Activated CD8-positive, alpha-beta memory T cell treated with anti-CD3 and anti-CD28 coated beads for 36 hours (primary cell): ENCODE data around the gene OR52B6. TPM values are rescaled to one million over a fixed set of nuclear protein-coding genes. Genes with fewer than 3 reads are reported as not detected.
"Not testable (repeated sequence)": the region's sequence is repeated elsewhere in the genome, so short reads cannot be mapped to it uniquely, and the experiment has no call there.

ENCODE experiments used
- CTCF ChIA-PET: fragments of 350-600 bp; sonication (Branson Sonifier 250); formaldehyde crosslinking; loops from one replicate; lab custom pipeline; 2021; ENCODE audit warnings: antibody characterized with exemption; lab: Charles Lee
- POLR2A ChIA-PET: fragments of 350-600 bp; sonication (Branson Sonifier 250); formaldehyde crosslinking; loops from one replicate; lab custom pipeline; 2021; ENCODE audit warnings: antibody characterized with exemption; lab: Charles Lee
- total RNA-seq, 2 experiments: library from RNA; stranded (reverse); gene quantifications; one replicate each; pipeline ENCODE4 v1.2.3, GENCODE V29; 2021

The OR52B6 gene
- not detected for total RNA-seq

- CTCF ChIA-PET: no interaction called here
- POLR2A ChIA-PET: no interaction called here
Observed at GRCh38 chr11:5580577-5580976, at the start of gene OR52B6. OR52B6 (plus strand) TSS chr11:5580877; CDS start chr11:5580877, 0 bp downstream.

GRCh38 chr11:5531053-5531831, 49.4 kb upstream of the OR52B6 start:
- ChIA-PET POLR2A (no interaction called here), CTCF (no interaction called here)

GRCh38 chr11:5534046-5534445, 46.6 kb upstream of the OR52B6 start:
- ChIA-PET POLR2A (no interaction called here), CTCF (no interaction called here)

GRCh38 chr11:5536482-5536881, 44.2 kb upstream of the OR52B6 start:
- ChIA-PET CTCF (no interaction called here), POLR2A (no interaction called here)

- ChIA-PET POLR2A (no interaction called here), CTCF (no interaction called here)
Observed at GRCh38 chr11:5541427-5541826, 39.2 kb upstream of the OR52B6 start.

GRCh38 chr11:5546457-5546856, 34.2 kb upstream of the OR52B6 start:
- CTCF ChIA-PET: no interaction called here

GRCh38 chr11:5547982-5548381, 32.7 kb upstream of the OR52B6 start:
- CTCF ChIA-PET: interaction anchor here (0.6 kb wide), 1 partner anchor 551 kb away, joined by 3 read pairs; no protein-coding TSS in a partner anchor
- POLR2A ChIA-PET: no interaction called here

More at GRCh38 chr11:5546457-5546856, 34.2 kb upstream of the OR52B6 start:
- POLR2A ChIA-PET: no interaction called here

GRCh38 chr11:5548440-5548839, 32.2 kb upstream of the OR52B6 start, which contains the start of gene OR52H1:
OR52H1 (minus strand) TSS chr11:5548540; CDS start chr11:5545505, 3,035 bp downstream.
- CTCF ChIA-PET: interaction anchor here (0.6 kb wide), 1 partner anchor 552 kb away, joined by 3 read pairs; no protein-coding TSS in a partner anchor

GRCh38 chr11:5550440-5551095, 30.1 kb upstream of the OR52B6 start:
- ChIA-PET POLR2A (no interaction called here), CTCF (no interaction called here)

More at GRCh38 chr11:5548440-5548839, 32.2 kb upstream of the OR52B6 start, which contains the start of gene OR52H1:
- POLR2A ChIA-PET: no interaction called here

- ChIA-PET CTCF (no interaction called here), POLR2A (no interaction called here)
Observed at GRCh38 chr11:5553343-5553742, 27.3 kb upstream of the OR52B6 start.

GRCh38 chr11:5556596-5557188, 24.0 kb upstream of the OR52B6 start:
- ChIA-PET CTCF (no interaction called here), POLR2A (no interaction called here)

- POLR2A ChIA-PET: no interaction called here
Observed at GRCh38 chr11:5557751-5558150, 22.9 kb upstream of the OR52B6 start.

GRCh38 chr11:5564259-5565019, 16.2 kb upstream of the OR52B6 start:
- CTCF ChIA-PET: no interaction called here
- POLR2A ChIA-PET: no interaction called here

More at GRCh38 chr11:5557751-5558150, 22.9 kb upstream of the OR52B6 start:
- CTCF ChIA-PET: no interaction called here

- ChIA-PET CTCF (no interaction called here), POLR2A (no interaction called here)
Observed at GRCh38 chr11:5574654-5575053, 6.0 kb upstream of the OR52B6 start.

- ChIA-PET CTCF (no interaction called here), POLR2A (no interaction called here)
Observed at GRCh38 chr11:5575152-5575551, 5.5 kb upstream of the OR52B6 start.

GRCh38 chr11:5577101-5577500, 3.6 kb upstream of the OR52B6 start:
- ChIA-PET POLR2A (no interaction called here), CTCF (no interaction called here)

- ChIA-PET POLR2A (no interaction called here), CTCF (no interaction called here)
Observed at GRCh38 chr11:5581014-5581413, 337 bp downstream of the OR52B6 start.

GRCh38 chr11:5584458-5584857, 3.8 kb downstream of the OR52B6 start:
- CTCF ChIA-PET: interaction anchor here (0.6 kb wide), 1 partner anchor 811 kb away, joined by 4 read pairs; no protein-coding TSS in a partner anchor
- POLR2A ChIA-PET: not testable (repeated sequence)

- CTCF ChIA-PET, POLR2A ChIA-PET: not testable (repeated sequence)
Observed at GRCh38 chr11:5589906-5590305, 9.2 kb downstream of the OR52B6 start.
